GM23338 (cell line): Measurements from ENCODE around the gene HMGN1. TPM values are rescaled to one million over a fixed set of nuclear protein-coding genes. Genes with fewer than 3 reads are reported as not detected.

Source experiments
- ATAC-seq: fragments of 200-7000 bp; cut with Tn5 transposase; 3 replicates; pipeline ENCODE4 v1.9.1; 2020
- DNase-seq: peaks from one replicate; pipeline ENCODE4 v3.0.0-alpha.2; 2015; ENCODE audit warnings: low spot score
- H2AFZ ChIP-seq: fragments of 200-600 bp; sonication (generic); 2 replicates; pipeline ENCODE4 v1.8.0; 2016; ENCODE audit warnings: antibody characterized with exemption, mild to moderate bottlenecking, moderate library complexity
- H3F3A ChIP-seq: fragments of 200-600 bp; sonication (generic); replicated peaks from 2 replicates; pipeline ENCODE4 v1.8.0; 2017; ENCODE audit warnings: antibody characterized with exemption, mixed run types, low read depth
- H3K27ac ChIP-seq: fragments of 200-600 bp; sonication (generic); 2 replicates; pipeline ENCODE4 v1.6.1; 2016; ENCODE audit warnings: low read depth
- H3K27me3 ChIP-seq: fragments of 200-600 bp; sonication (generic); 2 replicates; pipeline ENCODE4 v1.8.0; 2016; ENCODE audit warnings: mild to moderate bottlenecking, mixed run types, moderate library complexity; ENCODE audit not compliant: insufficient read depth
- H3K36me3 ChIP-seq: fragments of 200-600 bp; sonication (generic); 2 replicates; pipeline ENCODE4 v1.8.0; 2016; ENCODE audit warnings: mild to moderate bottlenecking; ENCODE audit not compliant: insufficient read depth
- H3K4me1 ChIP-seq: fragments of 200-600 bp; sonication (generic); 2 replicates; pipeline ENCODE4 v1.8.0; 2016; ENCODE audit warnings: mild to moderate bottlenecking, moderate library complexity; ENCODE audit not compliant: insufficient read depth
- H3K4me2 ChIP-seq: fragments of 200-600 bp; sonication (generic); 2 replicates; pipeline ENCODE4 v1.7.1; 2017; ENCODE audit warnings: mixed run types
- H3K4me3 ChIP-seq: fragments of 200-600 bp; sonication (generic); 2 replicates; pipeline ENCODE4 v1.6.1; 2016; ENCODE audit warnings: mixed run types
- H3K79me2 ChIP-seq: fragments of 200-600 bp; sonication (generic); replicated peaks from 2 replicates; pipeline ENCODE4 v1.8.0; 2017; ENCODE audit warnings: mild to moderate bottlenecking; ENCODE audit not compliant: insufficient read depth
- H3K9me2 ChIP-seq: fragments of 200-600 bp; sonication (generic); 2 replicates; pipeline ENCODE4 v1.8.0; 2017; ENCODE audit not compliant: insufficient read depth
- H4K20me1 ChIP-seq: fragments of 200-600 bp; sonication (generic); replicated peaks from 2 replicates; pipeline ENCODE4 v1.8.0; 2017; ENCODE audit warnings: mild to moderate bottlenecking; ENCODE audit not compliant: insufficient read depth
- H3K27ac Mint-ChIP-seq: 2 replicates; pipeline ENCODE4 v1.8.0; 2020; ENCODE audit warnings: inconsistent platforms, mild to moderate bottlenecking, moderate library complexity, mixed read lengths
- H3K27me3 Mint-ChIP-seq: 3 replicates; pipeline ENCODE4 v1.8.0; 2022; ENCODE audit warnings: low read depth, mild to moderate bottlenecking, moderate library complexity, mixed read lengths, inconsistent platforms; ENCODE audit not compliant: insufficient read depth, poor library complexity
- H3K36me3 Mint-ChIP-seq: 3 replicates; pipeline ENCODE4 v1.8.0; 2021; ENCODE audit warnings: low read depth, mild to moderate bottlenecking, inconsistent platforms, moderate library complexity, mixed read lengths
- H3K4me1 Mint-ChIP-seq: 3 replicates; pipeline ENCODE4 v1.8.0; 2020; ENCODE audit warnings: mild to moderate bottlenecking, inconsistent platforms, mixed read lengths
- H3K4me3 Mint-ChIP-seq: 3 replicates; pipeline ENCODE4 v1.8.0; 2021; ENCODE audit warnings: moderate library complexity, mild to moderate bottlenecking, inconsistent platforms, mixed read lengths
- H3K9me3 Mint-ChIP-seq: 3 replicates; pipeline ENCODE4 v1.8.0; 2020; ENCODE audit warnings: moderate library complexity, mild to moderate bottlenecking, inconsistent platforms, mixed read lengths
- CTCF ChIP-seq, 2 experiments: fragments of 200-600 bp in 1 of 2; sonication (generic) in 1 of 2; conservative IDR thresholded peaks; 2 replicates each; pipeline versions ENCODE4 v1.5.1 to v1.6.1; 2016 to 2017; ENCODE audit warnings: antibody characterized with exemption in 2 of 2, low read depth in 2 of 2, mild to moderate bottlenecking in 2 of 2, moderate library complexity in 1 of 2
- ETS1 ChIP-seq: IDR thresholded peaks from 2 replicates; pipeline ENCODE4 v1.6.1; 2016; ENCODE audit warnings: antibody characterized with exemption
- EZH2 ChIP-seq: fragments of 200-600 bp; sonication (generic); IDR thresholded peaks from one replicate; pipeline ENCODE4 v1.8.0; 2017; ENCODE audit warnings: antibody characterized with exemption, mild to moderate bottlenecking, low read depth; ENCODE audit not compliant: unreplicated experiment
- POLR2AphosphoS5 ChIP-seq: IDR thresholded peaks from 2 replicates; pipeline ENCODE4 v1.6.1; 2016; ENCODE audit warnings: antibody characterized with exemption, low read depth
- REST ChIP-seq: IDR thresholded peaks from one replicate; pipeline ENCODE4 v1.6.1; 2018; ENCODE audit warnings: antibody characterized with exemption; ENCODE audit not compliant: unreplicated experiment
- STAT1 ChIP-seq: IDR thresholded peaks from one replicate; pipeline ENCODE4 v1.6.1; 2016; ENCODE audit warnings: antibody characterized with exemption; ENCODE audit not compliant: unreplicated experiment
- ZNF114 ChIP-seq: fragments of 250-450 bp; sonication (Bioruptor Pico); IDR thresholded peaks from 2 replicates; pipeline ENCODE4 v1.5.0; 2020; ENCODE audit warnings: mild to moderate bottlenecking, moderate library complexity
- ZNF331 ChIP-seq: fragments of 250-450 bp; sonication (Bioruptor Pico); IDR thresholded peaks from 2 replicates; pipeline ENCODE4 v1.5.0; 2020; ENCODE audit warnings: low read depth, mild to moderate bottlenecking, moderate library complexity
- ZNF462 ChIP-seq: fragments of 250-450 bp; sonication (Bioruptor Pico); IDR thresholded peaks from 2 replicates; pipeline ENCODE4 v1.5.0; 2020; ENCODE audit warnings: mild to moderate bottlenecking, moderate library complexity
- polyA plus RNA-seq: library from polyadenylated mRNA; unstranded; fragments of >200 nt; fragmentation: Nextera tagmentation; extraction: Ambion mirVana; gene quantifications from 2 replicates; pipeline ENCODE4 v1.2.1, GENCODE V29; 2016
- total RNA-seq: library from RNA; depleted of rRNA; stranded (reverse); fragments of >200 nt; shearing (Covaris generic); gene quantifications from 2 replicates; pipeline ENCODE4 v1.2.3, GENCODE V29; 2014

Gene HMGN1
- total and polyA plus RNA-seq, 2 experiments from 2014 or later: 403 to 889 TPM

- Mint-ChIP-seq H3K36me3 (peaks cover 75% of the 10 kb centered on the region), H3K4me1 (peaks cover 40% of the 10 kb centered on the region), H3K4me3 (peak overlapping the region; percentile 92), H3K27me3 (peaks cover 11% of the 10 kb centered on the region), H3K9me3 (no peaks in the 10 kb centered on the region), H3K27ac (no peak overlapping the region)
- H3K9me2 ChIP-seq: no peaks in the 10 kb centered on the region
- peaks cover 28% of the 10 kb centered on the region for H4K20me1 ChIP-seq
- peak overlapping the region; percentile 87 for H3K4me3 ChIP-seq
- TF ChIP-seq EZH2 (no peak), ZNF462 (CRISPR knock-in tag) (no peak), ETS1 (no peak), STAT1 (no peak), POLR2AphosphoS5 (no peak), ZNF331 (no peak), CTCF (conservative IDR thresholded peaks at IDR 0.05; ENCODE audit: low read depth in 2 of 2) (no peak), ZNF114 (CRISPR knock-in tag) (no peak), REST (no peak)
- peaks cover 48% of the 10 kb centered on the region for H3K4me1 ChIP-seq
- peak overlapping the region; percentile 47; the same call in 1 of the 2 replicates for H3K27ac ChIP-seq
- peaks cover 40% of the 10 kb centered on the region for H3K79me2 ChIP-seq
- H3K36me3 ChIP-seq: peaks cover 45% of the 10 kb centered on the region; the same call in 1 of the 2 replicates
- H3K27me3 ChIP-seq: no peaks in the 10 kb centered on the region
- peaks cover 32% of the 10 kb centered on the region for H3F3A ChIP-seq
- no peak overlapping the region for H2AFZ ChIP-seq
- ATAC-seq (no peak), DNase-seq (no peak)
- peak overlapping the region; percentile 77 for H3K4me2 ChIP-seq
These were observed 3.4 kb downstream of the HMGN1 start for GRCh38 chr21:39345440-39345839.
